Large intestine (tissue), 3 donors: Measurements from ENCODE around the gene CAMTA1. TPM values are rescaled to one million over a fixed set of nuclear protein-coding genes. Genes with fewer than 3 reads are reported as not detected.

Source experiments
- DNase-seq, 2 donors: peaks; one replicate each; pipeline versions ENCODE4 v3.0.0 to v3.0.0-alpha.2; 2013
- H3K27ac ChIP-seq: one replicate; pipeline ENCODE4 v1.5.1; 2013; ENCODE audit warnings: low read length
- H3K27me3 ChIP-seq: 2 replicates; pipeline ENCODE4 v1.6.1; 2013; ENCODE audit warnings: low read length; ENCODE audit not compliant: control insufficient read depth, insufficient read depth
- H3K36me3 ChIP-seq: 2 replicates; pipeline ENCODE4 v1.6.1; 2013; ENCODE audit warnings: low read length; ENCODE audit not compliant: control insufficient read depth, insufficient read depth
- H3K4me1 ChIP-seq: one replicate; pipeline ENCODE4 v1.6.1; 2013; ENCODE audit warnings: low read length; ENCODE audit not compliant: control insufficient read depth, insufficient read depth
- H3K4me3 ChIP-seq: one replicate; pipeline ENCODE4 v1.5.1; 2013; ENCODE audit warnings: low read length
- H3K9me3 ChIP-seq: one replicate; pipeline ENCODE4 v1.6.1; 2013; ENCODE audit warnings: mild to moderate bottlenecking, low read depth, low read length, moderate library complexity; ENCODE audit not compliant: control insufficient read depth
- WGBS: methylation state at CpG from one replicate; pipeline ENCODE4 v1.1.5; 2013; ENCODE audit warnings: low lambda C conversion rate; ENCODE audit not compliant: insufficient coverage; 5-methylcytosine and 5-hydroxymethylcytosine counted together
- polyA plus RNA-seq: library from polyadenylated mRNA; unstranded; fragments of 120-200 nt; gene quantifications from one replicate; pipeline ENCODE4 v1.2.1, GENCODE V29; 2013

CAMTA1 gene
- polyA plus RNA-seq, 1 donor, result 67.9 TPM

GRCh38 chr1:7476402-7476801, 691.1 kb downstream of the CAMTA1 start:
- no peaks in the 10 kb centered on the region for H3K36me3 ChIP-seq
- no peaks in the 10 kb centered on the region for H3K27me3 ChIP-seq
- peaks cover 2% of the 10 kb centered on the region for H3K4me1 ChIP-seq
- H3K4me3 ChIP-seq, result no peak overlapping the region
- DNase-seq, result no peak
- H3K9me3 ChIP-seq, result no peaks in the 10 kb centered on the region
- no CpG with 5 or more reads among the region's 2 CpGs for WGBS
- no peak overlapping the region for H3K27ac ChIP-seq

- Histone ChIP-seq H3K27ac (no peak overlapping the region), H3K36me3 (no peaks in the 10 kb centered on the region), H3K4me3 (no peak overlapping the region), H3K4me1 (peaks cover 2% of the 10 kb centered on the region), H3K9me3 (no peaks in the 10 kb centered on the region), H3K27me3 (no peaks in the 10 kb centered on the region)
- WGBS, result no CpG with 5 or more reads among the region's 17 CpGs
- no peak for DNase-seq
These were observed 691.8 kb downstream of the CAMTA1 start for GRCh38 chr1:7476861-7477547.

- WGBS, result no CpG with 5 or more reads among the region's 12 CpGs
- no peaks in the 10 kb centered on the region for H3K27me3 ChIP-seq
- no peak overlapping the region for H3K27ac ChIP-seq
- peaks cover 2% of the 10 kb centered on the region for H3K4me1 ChIP-seq
- DNase-seq, result no peak
- H3K9me3 ChIP-seq, result no peaks in the 10 kb centered on the region
- no peak overlapping the region for H3K4me3 ChIP-seq
- H3K36me3 ChIP-seq, result no peaks in the 10 kb centered on the region
These were observed 692.3 kb downstream of the CAMTA1 start for GRCh38 chr1:7477593-7477992.

GRCh38 chr1:7478142-7478790, 693.0 kb downstream of the CAMTA1 start:
- Histone ChIP-seq H3K36me3 (no peaks in the 10 kb centered on the region), H3K9me3 (no peaks in the 10 kb centered on the region), H3K27ac (no peak overlapping the region), H3K27me3 (no peaks in the 10 kb centered on the region), H3K4me1 (peaks cover 2% of the 10 kb centered on the region), H3K4me3 (no peak overlapping the region)
- no peak for DNase-seq
- WGBS, result no CpG with 5 or more reads among the region's 13 CpGs

- H3K27ac ChIP-seq, result peak overlapping the region; percentile 10
- no peaks in the 10 kb centered on the region for H3K36me3 ChIP-seq
- H3K4me1 ChIP-seq, result peaks cover 2% of the 10 kb centered on the region
- no peaks in the 10 kb centered on the region for H3K27me3 ChIP-seq
- no CpG with 5 or more reads among the region's 14 CpGs for WGBS
- no peaks in the 10 kb centered on the region for H3K9me3 ChIP-seq
- peak; percentile 81 for DNase-seq
- H3K4me3 ChIP-seq, result no peak overlapping the region
These were observed 693.7 kb downstream of the CAMTA1 start for GRCh38 chr1:7478809-7479499.

- H3K9me3 ChIP-seq, result no peaks in the 10 kb centered on the region
- DNase-seq, result no peak
- no peaks in the 10 kb centered on the region for H3K27me3 ChIP-seq
- no CpG with 5 or more reads among the region's 3 CpGs for WGBS
- H3K36me3 ChIP-seq, result no peaks in the 10 kb centered on the region
- H3K4me3 ChIP-seq, result no peak overlapping the region
- peaks cover 2% of the 10 kb centered on the region for H3K4me1 ChIP-seq
- no peak overlapping the region for H3K27ac ChIP-seq
These were observed 694.3 kb downstream of the CAMTA1 start for GRCh38 chr1:7479571-7479970.

- no peak overlapping the region for H3K4me3 ChIP-seq
- no peak for DNase-seq
- no peak overlapping the region for H3K27ac ChIP-seq
- H3K36me3 ChIP-seq, result no peaks in the 10 kb centered on the region
- H3K27me3 ChIP-seq, result no peaks in the 10 kb centered on the region
- H3K9me3 ChIP-seq, result no peaks in the 10 kb centered on the region
- no CpG with 5 or more reads among the region's 3 CpGs for WGBS
- peaks cover 2% of the 10 kb centered on the region for H3K4me1 ChIP-seq
These were observed 695.9 kb downstream of the CAMTA1 start for GRCh38 chr1:7481194-7481593.

- Histone ChIP-seq H3K27me3 (no peaks in the 10 kb centered on the region), H3K4me1 (peaks cover 2% of the 10 kb centered on the region), H3K9me3 (no peaks in the 10 kb centered on the region), H3K36me3 (no peaks in the 10 kb centered on the region), H3K4me3 (no peak overlapping the region), H3K27ac (no peak overlapping the region)
- no CpG with 5 or more reads among the region's 6 CpGs for WGBS
- DNase-seq, result no peak
These were observed 696.8 kb downstream of the CAMTA1 start for GRCh38 chr1:7482077-7482476.

- Histone ChIP-seq H3K27me3 (no peaks in the 10 kb centered on the region), H3K9me3 (no peaks in the 10 kb centered on the region), H3K36me3 (no peaks in the 10 kb centered on the region), H3K27ac (no peak overlapping the region), H3K4me1 (peaks cover under 1% of the 10 kb centered on the region), H3K4me3 (no peak overlapping the region)
- whole genome bisulfite sequencing, result 50% methylated on average over 2 of the region's 10 CpGs
- DNase-seq, result no peak
These were observed 697.7 kb downstream of the CAMTA1 start for GRCh38 chr1:7482772-7483495.

- Histone ChIP-seq H3K4me1 (no peaks in the 10 kb centered on the region), H3K9me3 (no peaks in the 10 kb centered on the region), H3K4me3 (no peak overlapping the region), H3K27ac (no peak overlapping the region), H3K27me3 (no peaks in the 10 kb centered on the region), H3K36me3 (no peaks in the 10 kb centered on the region)
- no peak for DNase-seq
- WGBS, result no CpG with 5 or more reads among the region's 13 CpGs
These were observed 698.6 kb downstream of the CAMTA1 start for GRCh38 chr1:7483634-7484383.
